Ovary (tissue), 3 donors: Measurements from ENCODE around the gene TLR3.

Source experiments
- EP300 ChIP-seq: sonication (generic); formaldehyde crosslinking; IDR thresholded peaks from one replicate; pipeline ENCODE4 v1.6.1; 2017; ENCODE audit warnings: antibody characterized with exemption
- POLR2A ChIP-seq: fragments of 450-650 bp; IDR thresholded peaks from one replicate; pipeline ENCODE4 v1.6.1; 2017; ENCODE audit warnings: antibody characterized with exemption, mild to moderate bottlenecking, moderate library complexity
- TF ChIP-seq, protein P1 (sequence below), 3 donors: fragments of 450-650 bp in 2 of 3; fragments of 200-600 bp in 1 of 3; IDR thresholded peaks; one replicate each; pipeline versions ENCODE4 v1.5.1 to v1.8.0; 2016 to 2022; ENCODE audit warnings: antibody characterized with exemption in 3 of 3, mild to moderate bottlenecking in 1 of 3
- donor health status: DM: no; HTN: no; CAD: no.

DNA sequence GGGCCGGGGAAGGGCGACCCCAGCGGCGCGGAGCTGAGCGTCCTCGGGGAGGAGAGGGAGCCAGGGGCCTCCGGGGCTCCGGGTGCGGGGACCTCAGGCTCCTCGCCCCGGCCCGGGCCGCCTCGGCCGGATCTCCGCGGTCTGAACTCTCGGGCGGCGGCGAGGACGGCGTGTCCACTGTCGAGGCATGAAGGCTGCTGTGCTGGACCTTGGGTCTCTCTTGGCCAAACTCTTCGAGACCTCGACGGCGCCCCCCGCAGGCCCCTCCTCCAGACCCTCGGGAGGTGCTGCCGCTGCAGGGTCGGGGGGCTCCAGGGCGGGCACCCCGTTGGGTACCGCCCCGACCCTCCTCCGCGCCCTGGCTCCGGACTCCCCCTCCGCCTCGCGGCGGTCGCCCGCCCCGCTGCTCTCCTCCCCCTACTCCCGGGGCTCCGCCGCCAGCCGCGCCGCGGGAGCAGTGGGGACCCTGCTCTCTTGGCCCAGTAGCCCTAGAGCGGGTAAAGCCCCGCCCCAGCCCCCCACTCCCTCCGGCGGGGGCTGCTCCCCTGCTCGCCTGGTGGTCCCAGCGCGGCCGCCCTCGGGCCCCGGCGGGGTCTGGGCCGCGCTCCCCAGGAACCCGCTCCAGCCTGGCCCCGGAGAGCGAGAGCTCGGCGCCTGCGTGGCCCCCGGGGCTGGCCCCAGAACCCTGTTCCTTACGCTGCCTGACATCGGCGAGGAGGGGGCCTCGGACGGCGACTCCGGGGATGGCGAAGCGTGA lies 36.1 kb downstream of the TLR3 start:
- TF ChIP-seq, protein P1, sequence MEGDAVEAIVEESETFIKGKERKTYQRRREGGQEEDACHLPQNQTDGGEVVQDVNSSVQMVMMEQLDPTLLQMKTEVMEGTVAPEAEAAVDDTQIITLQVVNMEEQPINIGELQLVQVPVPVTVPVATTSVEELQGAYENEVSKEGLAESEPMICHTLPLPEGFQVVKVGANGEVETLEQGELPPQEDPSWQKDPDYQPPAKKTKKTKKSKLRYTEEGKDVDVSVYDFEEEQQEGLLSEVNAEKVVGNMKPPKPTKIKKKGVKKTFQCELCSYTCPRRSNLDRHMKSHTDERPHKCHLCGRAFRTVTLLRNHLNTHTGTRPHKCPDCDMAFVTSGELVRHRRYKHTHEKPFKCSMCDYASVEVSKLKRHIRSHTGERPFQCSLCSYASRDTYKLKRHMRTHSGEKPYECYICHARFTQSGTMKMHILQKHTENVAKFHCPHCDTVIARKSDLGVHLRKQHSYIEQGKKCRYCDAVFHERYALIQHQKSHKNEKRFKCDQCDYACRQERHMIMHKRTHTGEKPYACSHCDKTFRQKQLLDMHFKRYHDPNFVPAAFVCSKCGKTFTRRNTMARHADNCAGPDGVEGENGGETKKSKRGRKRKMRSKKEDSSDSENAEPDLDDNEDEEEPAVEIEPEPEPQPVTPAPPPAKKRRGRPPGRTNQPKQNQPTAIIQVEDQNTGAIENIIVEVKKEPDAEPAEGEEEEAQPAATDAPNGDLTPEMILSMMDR (IDR thresholded peaks at IDR 0.05) = no peak
- TF ChIP-seq POLR2A (no peak), EP300 (no peak)
